GM23248 (cell line): ENCODE data around the gene PIAS2. TPM values are rescaled to one million over a fixed set of nuclear protein-coding genes. Genes with fewer than 3 reads are reported as not detected.

ENCODE experiments used
- DNase-seq: peaks from one replicate; pipeline ENCODE4 v3.0.0-alpha.2; 2015
- H2AFZ ChIP-seq: fragments of 200-600 bp; sonication (generic); 2 replicates; pipeline ENCODE4 v1.6.1; 2016; ENCODE audit warnings: antibody characterized with exemption
- H3F3A ChIP-seq: fragments of 200-600 bp; sonication (generic); 2 replicates; pipeline ENCODE4 v1.6.1; 2016; ENCODE audit warnings: mild to moderate bottlenecking, antibody characterized with exemption, mixed run types; ENCODE audit not compliant: insufficient read depth
- H3K27ac ChIP-seq: fragments of 200-600 bp; sonication (generic); 2 replicates; pipeline ENCODE4 v1.5.1; 2016; ENCODE audit warnings: mild to moderate bottlenecking
- H3K27me3 ChIP-seq: fragments of 200-600 bp; sonication (generic); replicated peaks from 2 replicates; pipeline ENCODE4 v1.6.1; 2016; ENCODE audit warnings: mild to moderate bottlenecking; ENCODE audit not compliant: insufficient read depth
- H3K36me3 ChIP-seq: fragments of 200-600 bp; sonication (generic); 2 replicates; pipeline ENCODE4 v1.6.1; 2016; ENCODE audit warnings: low read depth, mild to moderate bottlenecking
- H3K4me1 ChIP-seq: fragments of 200-600 bp; sonication (generic); 2 replicates; pipeline ENCODE4 v1.6.1; 2016; ENCODE audit warnings: mild to moderate bottlenecking; ENCODE audit not compliant: insufficient read depth
- H3K4me2 ChIP-seq: fragments of 200-600 bp; sonication (generic); one replicate; pipeline ENCODE4 v1.6.1; 2016; ENCODE audit warnings: mild to moderate bottlenecking; ENCODE audit not compliant: unreplicated experiment
- H3K4me3 ChIP-seq: fragments of 200-600 bp; sonication (generic); 2 replicates; pipeline ENCODE4 v1.5.1; 2016; ENCODE audit warnings: mild to moderate bottlenecking
- H3K79me2 ChIP-seq: fragments of 200-600 bp; sonication (generic); 2 replicates; pipeline ENCODE4 v1.6.1; 2016; ENCODE audit warnings: mild to moderate bottlenecking; ENCODE audit not compliant: insufficient read depth
- H3K9ac ChIP-seq: fragments of 200-600 bp; sonication (generic); 2 replicates; pipeline ENCODE4 v1.6.1; 2016; ENCODE audit warnings: mild to moderate bottlenecking
- H3K9me2 ChIP-seq: fragments of 200-600 bp; sonication (generic); 2 replicates; pipeline ENCODE4 v1.6.1; 2016; ENCODE audit warnings: mixed run types, mild to moderate bottlenecking, moderate library complexity; ENCODE audit not compliant: insufficient read depth
- H3K9me3 ChIP-seq: fragments of 200-600 bp; sonication (generic); one replicate; pipeline ENCODE4 v1.6.1; 2017; ENCODE audit warnings: low read depth
- H4K20me1 ChIP-seq: fragments of 200-600 bp; sonication (generic); 2 replicates; pipeline ENCODE4 v1.6.0; 2016; ENCODE audit not compliant: insufficient read depth
- EZH2 ChIP-seq: fragments of 200-600 bp; sonication (generic); IDR thresholded peaks from 2 replicates; pipeline ENCODE4 v1.6.1; 2018; ENCODE audit warnings: antibody characterized with exemption, mild to moderate bottlenecking; ENCODE audit not compliant: insufficient read depth, poor library complexity, severe bottlenecking
- EZH2phosphoT487 ChIP-seq: fragments of 200-600 bp; sonication (generic); IDR thresholded peaks from 2 replicates; pipeline ENCODE4 v1.6.1; 2018; ENCODE audit warnings: antibody characterized with exemption, moderate library complexity, mild to moderate bottlenecking, low read depth; ENCODE audit not compliant: insufficient read depth
- WGBS, 2 experiments: methylation state at CpG; one replicate each; pipeline ENCODE4 v1.1.6; 2015 to 2017; ENCODE audit warnings: low lambda C conversion rate in 2 of 2, low coverage in 1 of 2; ENCODE audit errors: missing lambda C conversion rate in 2 of 2; 5-methylcytosine and 5-hydroxymethylcytosine counted together
- in situ Hi-C: fragments of 300-500 bp; cut with MboI; formaldehyde crosslinking; loops from 2 replicates; pipeline ENCODE4 v1.15.0; 2020
- polyA plus RNA-seq: library from polyadenylated mRNA; unstranded; fragments of >200 nt; fragmentation: Nextera tagmentation; extraction: Ambion mirVana; gene quantifications from 2 replicates; pipeline ENCODE4 v1.2.1, GENCODE V29; 2016
- total RNA-seq: library from RNA; depleted of rRNA; stranded (reverse); fragments of >200 nt; shearing (Covaris generic); gene quantifications from 2 replicates; pipeline ENCODE4 v1.2.3, GENCODE V29; 2014

The PIAS2 gene
- total and polyA plus RNA-seq, 2 experiments from 2014 or later = 21.3 to 23.0 TPM

DNA sequence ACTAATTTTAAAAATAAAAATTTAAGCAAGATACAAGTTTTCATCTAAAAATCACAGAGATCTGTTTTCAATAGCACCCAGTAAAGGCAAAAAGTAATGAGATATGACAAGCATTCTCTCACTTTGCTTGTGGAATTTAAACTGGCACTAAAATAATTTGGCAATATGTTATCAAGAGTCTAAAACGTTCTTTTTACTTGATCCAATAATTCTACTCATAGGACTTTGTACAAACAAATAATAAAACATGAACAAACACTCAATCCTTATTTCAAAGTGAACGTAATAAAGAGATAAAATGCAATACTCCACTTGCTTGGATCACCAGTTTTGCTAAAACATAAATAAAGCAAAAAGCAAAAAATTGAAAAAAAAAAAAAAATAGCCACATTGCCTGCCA is 30.4 kb downstream of the PIAS2 start:
- no peaks in the 10 kb centered on the region for H3K9me3 ChIP-seq
- no peak for DNase-seq
- no peaks in the 10 kb centered on the region for H3K9me2 ChIP-seq
- H3K9ac ChIP-seq = no peak overlapping the region
- H2AFZ ChIP-seq = no peak overlapping the region
- peaks cover 100% of the 10 kb centered on the region for H3K79me2 ChIP-seq
- 41 to 49% methylated on average over 2 of the region's 2 CpGs for WGBS, 2 experiments
- H3K27me3 ChIP-seq = no peaks in the 10 kb centered on the region
- H4K20me1 ChIP-seq = no peaks in the 10 kb centered on the region
- H3K36me3 ChIP-seq = peaks cover 11% of the 10 kb centered on the region
- H3K4me2 ChIP-seq = no peak overlapping the region
- H3F3A ChIP-seq = no peaks in the 10 kb centered on the region
- H3K4me3 ChIP-seq = no peak overlapping the region
- no peaks in the 10 kb centered on the region for H3K4me1 ChIP-seq
- H3K27ac ChIP-seq = no peak overlapping the region
- in situ Hi-C loops = no loop called here
- no peak for TF ChIP-seq EZH2
- TF ChIP-seq EZH2phosphoT487 = no peak

DNA sequence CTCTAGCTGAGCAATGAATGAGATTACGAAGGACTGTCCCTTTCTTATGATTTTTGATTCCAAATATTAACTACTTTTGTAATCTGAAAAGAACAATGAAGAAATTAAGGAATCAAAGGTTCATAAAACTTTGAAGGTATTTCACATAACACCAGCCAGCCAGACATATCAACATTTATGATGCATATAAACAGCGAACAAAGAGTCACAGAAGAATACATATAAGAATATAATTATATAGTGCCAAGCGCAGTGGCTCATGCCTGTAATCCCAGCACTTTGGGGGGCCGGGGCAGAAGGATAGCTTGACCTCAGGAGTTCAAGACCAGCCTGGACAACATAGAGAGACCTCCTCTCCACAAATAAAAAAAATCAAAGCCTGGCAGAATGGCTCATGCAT is 34.1 kb downstream of the PIAS2 start:
- TF ChIP-seq EZH2phosphoT487 (no peak), EZH2 (no peak)
- Histone ChIP-seq H3K4me3 (no peak overlapping the region), H3F3A (no peaks in the 10 kb centered on the region), H3K9ac (no peak overlapping the region), H3K27ac (no peak overlapping the region), H2AFZ (no peak overlapping the region), H3K9me2 (no peaks in the 10 kb centered on the region), H3K36me3 (peaks cover 1% of the 10 kb centered on the region), H3K4me1 (no peaks in the 10 kb centered on the region), H3K9me3 (no peaks in the 10 kb centered on the region), H3K27me3 (no peaks in the 10 kb centered on the region), H3K4me2 (no peak overlapping the region), H3K79me2 (peaks cover 99% of the 10 kb centered on the region), H4K20me1 (peaks cover 4% of the 10 kb centered on the region; the same call in 1 of the 2 replicates)
- in situ Hi-C loops = no loop called here
- 95 to 96% methylated on average over 4 of the region's 4 CpGs for WGBS, 2 experiments
- DNase-seq = no peak

DNA sequence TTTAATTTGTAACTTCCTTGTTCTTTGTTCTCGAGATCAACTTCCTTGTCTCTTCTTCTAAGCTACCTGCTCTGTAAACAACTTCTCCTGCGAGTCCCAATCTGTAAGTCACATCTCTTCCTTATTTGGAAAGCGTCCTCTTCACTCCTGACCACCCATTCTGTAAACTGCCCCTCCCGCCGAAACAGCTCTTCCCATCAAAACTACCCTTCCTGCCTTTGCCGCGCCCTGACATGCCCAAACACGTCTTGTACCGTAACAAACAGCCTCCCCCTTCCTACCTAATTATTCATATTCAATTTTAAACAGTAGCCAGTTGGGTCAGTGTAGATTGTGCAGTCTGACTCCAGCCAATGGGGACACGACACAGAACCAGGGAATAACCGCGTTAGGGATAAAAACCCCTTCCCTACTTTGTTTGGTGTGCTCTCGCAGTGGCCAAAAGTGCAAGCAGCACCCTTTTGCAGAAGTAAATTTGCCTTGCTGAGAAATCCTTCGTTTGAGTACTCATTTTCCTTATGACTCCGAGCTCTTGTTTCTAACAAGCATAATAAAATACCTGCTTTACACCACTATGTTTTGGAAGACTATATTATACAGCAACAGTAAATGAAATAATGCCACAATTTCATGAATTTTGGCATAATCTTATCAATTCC is 39.8 kb downstream of the PIAS2 start:
- Histone ChIP-seq H2AFZ (no peak overlapping the region), H3K27me3 (no peaks in the 10 kb centered on the region), H3F3A (no peaks in the 10 kb centered on the region), H3K9me2 (no peaks in the 10 kb centered on the region), H3K9ac (no peak overlapping the region), H3K4me1 (no peaks in the 10 kb centered on the region), H4K20me1 (peaks cover 4% of the 10 kb centered on the region), H3K36me3 (peaks cover 9% of the 10 kb centered on the region; the same call in 1 of the 2 replicates), H3K27ac (no peak overlapping the region), H3K4me2 (no peak overlapping the region), H3K4me3 (no peak overlapping the region), H3K79me2 (peaks cover 69% of the 10 kb centered on the region), H3K9me3 (no peaks in the 10 kb centered on the region)
- no peak for DNase-seq
- no peak for TF ChIP-seq EZH2phosphoT487
- 97 to 98% methylated on average over 15 of the region's 15 CpGs for WGBS, 2 experiments
- in situ Hi-C loops = no loop called here

DNA sequence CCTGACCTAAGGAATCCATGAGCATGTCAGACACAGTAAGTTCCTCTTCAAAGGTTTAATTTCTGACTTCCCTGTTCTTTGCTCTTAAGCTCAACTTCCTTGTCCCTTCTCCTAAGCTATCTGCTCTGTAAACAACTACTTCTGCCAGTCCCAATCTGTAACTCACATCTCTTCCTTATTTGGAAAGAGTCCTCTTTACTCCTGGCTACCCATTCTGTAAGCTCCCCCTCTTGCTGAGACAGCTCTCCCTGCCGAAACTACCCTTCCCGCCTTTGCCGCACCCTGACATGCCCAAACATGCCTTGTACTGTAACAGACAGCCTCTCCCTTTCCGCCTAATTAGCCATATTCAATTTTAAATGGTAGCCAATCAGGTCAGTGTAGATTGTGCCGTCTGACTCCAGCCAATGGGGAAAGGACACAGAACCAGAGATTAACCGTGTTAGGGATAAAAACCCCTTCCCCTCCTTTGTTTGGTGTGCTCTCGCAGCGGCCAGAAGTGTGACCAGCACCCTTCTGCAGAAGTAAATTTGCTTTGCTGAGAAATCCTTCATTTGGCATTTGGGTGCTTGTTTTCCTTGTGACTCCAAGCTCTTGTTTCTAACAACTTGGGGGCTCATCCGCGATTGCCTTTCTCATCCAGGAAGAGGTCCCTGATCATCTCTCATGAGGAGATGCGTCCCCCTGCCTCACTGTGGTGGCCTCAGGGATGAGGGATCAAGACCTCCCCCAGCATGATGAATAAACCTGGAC is 49.0 kb downstream of the PIAS2 start:
- TF ChIP-seq EZH2phosphoT487 = no peak
- no peak for TF ChIP-seq EZH2
- Histone ChIP-seq H3K4me3 (no peak overlapping the region), H3K79me2 (peaks cover 58% of the 10 kb centered on the region), H3K4me1 (no peaks in the 10 kb centered on the region), H4K20me1 (no peaks in the 10 kb centered on the region), H3K9me2 (no peaks in the 10 kb centered on the region), H3F3A (no peaks in the 10 kb centered on the region), H3K36me3 (no peaks in the 10 kb centered on the region), H2AFZ (no peak overlapping the region), H3K4me2 (no peak overlapping the region), H3K27ac (no peak overlapping the region), H3K9me3 (no peaks in the 10 kb centered on the region), H3K9ac (no peak overlapping the region), H3K27me3 (no peaks in the 10 kb centered on the region)
- DNase-seq = no peak
- WGBS, 2 experiments = 99% methylated on average over 11 of the region's 11 CpGs
- in situ Hi-C loops = no loop called here
